Measurements from ENCODE around the gene FHIT. TPM values are rescaled to one million over a fixed set of nuclear protein-coding genes. Genes with fewer than 3 reads are reported as not detected.

Gene FHIT
- total and polyA plus RNA-seq, 4 donors = 2.1 to 14.7 (median 6.6) TPM

- no peak for DNase-seq (ENCODE audit: low spot score)
- 90% methylated on average over 4 of the region's 4 CpGs for WGBS
- no peak for TF ChIP-seq EGR1 (IDR thresholded peaks at IDR 0.05; ENCODE audit: low read depth in 2 of 2)
- no peak for TF ChIP-seq CTCF (IDR thresholded peaks at IDR 0.05; ENCODE audit: low read depth, low read length, missing input control)
- TF ChIP-seq ZBTB33 (IDR thresholded peaks at IDR 0.05) = no peak
- TF ChIP-seq FOXA1 (IDR thresholded peaks at IDR 0.05) = no peak
- no peak for TF ChIP-seq RXRA (IDR thresholded peaks at IDR 0.05)
- no peak for TF ChIP-seq HNF4A (conservative IDR thresholded peaks at IDR 0.05)
- TF ChIP-seq FOXA2 (IDR thresholded peaks at IDR 0.05) = no peak
- no peak for TF ChIP-seq NR2F2 (IDR thresholded peaks at IDR 0.05)
- no peak for TF ChIP-seq JUND (IDR thresholded peaks at IDR 0.05)
- TF ChIP-seq MAX (IDR thresholded peaks at IDR 0.05) = no peak
- no peak for TF ChIP-seq RAD21 (IDR thresholded peaks at IDR 0.05)
- no peak for TF ChIP-seq HNF4G (IDR thresholded peaks at IDR 0.05)
- TF ChIP-seq GABPA (IDR thresholded peaks at IDR 0.05 in 1 of 2, conservative IDR thresholded peaks at IDR 0.05 in 1 of 2) = no peak
- no peak for TF ChIP-seq YY1 (IDR thresholded peaks at IDR 0.05)
- TF ChIP-seq ATF3 (IDR thresholded peaks at IDR 0.05) = no peak
- no peak for TF ChIP-seq TAF1 (conservative IDR thresholded peaks at IDR 0.05)
- no peak for TF ChIP-seq REST (IDR thresholded peaks at IDR 0.05)
- H3K9ac ChIP-seq (ENCODE audit: low read depth in 1 of 2, low read length in 2 of 2) = no peak overlapping the region
- H3K27ac ChIP-seq (ENCODE audit: low read depth in 1 of 2, low read length in 2 of 2) = no peak overlapping the region
- no peak overlapping the region for H3K4me3 ChIP-seq (ENCODE audit: low read depth in 1 of 3, low read length in 3 of 3)
- H3K36me3 ChIP-seq (ENCODE audit: control insufficient read depth in 4 of 4, insufficient read depth in 3 of 4, low read depth in 1 of 4, low read length in 3 of 4) = no peaks in the 10 kb centered on the region
- no peaks in the 10 kb centered on the region for H3K9me3 ChIP-seq (ENCODE audit: control insufficient read depth in 4 of 4, low read length in 3 of 4)
- H3K27me3 ChIP-seq (ENCODE audit: control insufficient read depth in 4 of 4, insufficient read depth in 4 of 4, low read length in 3 of 4) = no peaks in the 10 kb centered on the region
- peaks cover 0 to 6% (median 0%) of the 10 kb centered on the region in 4 donors for H3K4me1 ChIP-seq (ENCODE audit: control insufficient read depth in 4 of 4, insufficient read depth in 4 of 4, low read length in 3 of 4)
Measured at GRCh38 chr3:60461267-60461666, 790.0 kb downstream of the FHIT start.

- no peak for DNase-seq (ENCODE audit: low spot score)
- H3K9me3 ChIP-seq (ENCODE audit: control insufficient read depth in 4 of 4, low read length in 3 of 4) = no peaks in the 10 kb centered on the region
- no peak overlapping the region for H3K4me3 ChIP-seq (ENCODE audit: low read depth in 1 of 3, low read length in 3 of 3)
- no peak overlapping the region for H3K27ac ChIP-seq (ENCODE audit: low read depth in 1 of 2, low read length in 2 of 2)
- H3K36me3 ChIP-seq (ENCODE audit: control insufficient read depth in 4 of 4, insufficient read depth in 3 of 4, low read depth in 1 of 4, low read length in 3 of 4) = no peaks in the 10 kb centered on the region
- TF ChIP-seq GABPA (IDR thresholded peaks at IDR 0.05 in 1 of 2, conservative IDR thresholded peaks at IDR 0.05 in 1 of 2) (no peak), HNF4A (conservative IDR thresholded peaks at IDR 0.05) (no peak), EGR1 (IDR thresholded peaks at IDR 0.05; ENCODE audit: low read depth in 2 of 2) (no peak), NR2F2 (IDR thresholded peaks at IDR 0.05) (no peak)
- H3K4me1 ChIP-seq (ENCODE audit: control insufficient read depth in 4 of 4, insufficient read depth in 4 of 4, low read length in 3 of 4) = no peaks in the 10 kb centered on the region
- no peak overlapping the region for H3K9ac ChIP-seq (ENCODE audit: low read depth in 1 of 2, low read length in 2 of 2)
- WGBS = 78% methylated on average over 2 of the region's 2 CpGs
- H3K27me3 ChIP-seq (ENCODE audit: control insufficient read depth in 4 of 4, insufficient read depth in 4 of 4, low read length in 3 of 4) = no peaks in the 10 kb centered on the region
Measured at GRCh38 chr3:60456180-60456579, 795.1 kb downstream of the FHIT start.

Data from liver (tissue), 9 donors.